Measurements from ENCODE around the gene MMP7.

DNA sequence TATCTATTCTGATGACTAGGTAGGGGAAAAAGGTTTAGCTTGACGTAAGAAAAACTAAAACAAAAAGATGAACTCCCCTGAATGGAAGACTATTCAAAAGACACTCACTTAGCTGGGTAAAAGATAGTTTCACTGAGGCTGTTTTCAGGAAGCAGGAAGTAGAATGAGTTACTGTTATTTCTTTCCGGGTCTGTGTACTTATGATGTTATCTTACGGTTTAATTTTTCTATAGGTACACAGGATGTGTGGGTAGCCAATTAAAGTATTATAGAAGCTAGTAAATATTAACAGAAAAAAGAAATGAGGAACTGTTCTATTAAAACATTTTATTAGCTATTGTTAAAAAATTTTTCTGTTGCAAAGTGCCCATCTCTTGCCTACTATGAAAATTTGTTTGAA lies 45.8 kb upstream of the MMP7 start:
- no peak for TF ChIP-seq POLR2A (IDR thresholded peaks at IDR 0.05)
- TF ChIP-seq, protein P1, sequence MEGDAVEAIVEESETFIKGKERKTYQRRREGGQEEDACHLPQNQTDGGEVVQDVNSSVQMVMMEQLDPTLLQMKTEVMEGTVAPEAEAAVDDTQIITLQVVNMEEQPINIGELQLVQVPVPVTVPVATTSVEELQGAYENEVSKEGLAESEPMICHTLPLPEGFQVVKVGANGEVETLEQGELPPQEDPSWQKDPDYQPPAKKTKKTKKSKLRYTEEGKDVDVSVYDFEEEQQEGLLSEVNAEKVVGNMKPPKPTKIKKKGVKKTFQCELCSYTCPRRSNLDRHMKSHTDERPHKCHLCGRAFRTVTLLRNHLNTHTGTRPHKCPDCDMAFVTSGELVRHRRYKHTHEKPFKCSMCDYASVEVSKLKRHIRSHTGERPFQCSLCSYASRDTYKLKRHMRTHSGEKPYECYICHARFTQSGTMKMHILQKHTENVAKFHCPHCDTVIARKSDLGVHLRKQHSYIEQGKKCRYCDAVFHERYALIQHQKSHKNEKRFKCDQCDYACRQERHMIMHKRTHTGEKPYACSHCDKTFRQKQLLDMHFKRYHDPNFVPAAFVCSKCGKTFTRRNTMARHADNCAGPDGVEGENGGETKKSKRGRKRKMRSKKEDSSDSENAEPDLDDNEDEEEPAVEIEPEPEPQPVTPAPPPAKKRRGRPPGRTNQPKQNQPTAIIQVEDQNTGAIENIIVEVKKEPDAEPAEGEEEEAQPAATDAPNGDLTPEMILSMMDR (IDR thresholded peaks at IDR 0.05), result no peak

Measured in thyroid gland (tissue), 4 donors.